ENCODE measurements around the gene SLC29A2.

DNA sequence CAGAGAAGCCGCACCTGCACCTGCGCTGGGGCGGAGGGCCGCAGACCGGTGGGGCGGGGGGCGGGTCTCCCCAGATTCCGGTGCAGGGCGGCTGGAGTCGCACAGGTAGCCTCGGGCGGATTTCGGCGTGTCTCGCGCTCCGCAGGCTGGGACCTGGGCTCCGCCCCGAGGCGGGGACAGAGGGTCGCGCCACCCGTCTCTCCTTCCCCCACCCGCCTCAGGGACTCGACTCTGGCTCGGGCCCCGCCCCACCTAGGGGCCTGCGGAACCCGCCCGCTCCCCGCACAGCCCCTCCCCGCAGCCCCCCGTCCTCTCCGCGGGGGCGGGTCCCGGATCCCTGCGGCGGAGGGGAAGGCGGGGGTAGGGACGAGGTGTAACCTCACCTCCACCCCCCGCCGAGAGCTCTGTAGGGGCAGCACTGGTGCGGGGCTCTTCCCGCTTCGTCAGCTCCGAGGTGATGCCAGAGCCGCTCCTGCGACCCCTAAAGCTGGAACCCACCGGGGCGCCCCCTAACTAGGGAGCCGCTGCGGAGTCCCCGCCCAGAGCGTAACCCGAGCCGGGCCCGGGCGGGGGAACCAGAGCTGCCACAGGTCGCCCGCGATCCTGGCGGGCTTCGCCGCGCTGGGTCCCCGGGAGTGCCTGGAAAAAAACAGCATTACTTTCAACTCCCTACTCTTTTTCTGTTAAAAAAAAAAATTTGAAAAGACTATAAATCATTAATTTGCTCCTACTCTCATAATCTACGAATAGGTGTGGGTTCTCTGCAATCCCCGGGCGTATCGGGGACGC, at the start of gene SLC29A2:
- TF ChIP-seq, protein P1, sequence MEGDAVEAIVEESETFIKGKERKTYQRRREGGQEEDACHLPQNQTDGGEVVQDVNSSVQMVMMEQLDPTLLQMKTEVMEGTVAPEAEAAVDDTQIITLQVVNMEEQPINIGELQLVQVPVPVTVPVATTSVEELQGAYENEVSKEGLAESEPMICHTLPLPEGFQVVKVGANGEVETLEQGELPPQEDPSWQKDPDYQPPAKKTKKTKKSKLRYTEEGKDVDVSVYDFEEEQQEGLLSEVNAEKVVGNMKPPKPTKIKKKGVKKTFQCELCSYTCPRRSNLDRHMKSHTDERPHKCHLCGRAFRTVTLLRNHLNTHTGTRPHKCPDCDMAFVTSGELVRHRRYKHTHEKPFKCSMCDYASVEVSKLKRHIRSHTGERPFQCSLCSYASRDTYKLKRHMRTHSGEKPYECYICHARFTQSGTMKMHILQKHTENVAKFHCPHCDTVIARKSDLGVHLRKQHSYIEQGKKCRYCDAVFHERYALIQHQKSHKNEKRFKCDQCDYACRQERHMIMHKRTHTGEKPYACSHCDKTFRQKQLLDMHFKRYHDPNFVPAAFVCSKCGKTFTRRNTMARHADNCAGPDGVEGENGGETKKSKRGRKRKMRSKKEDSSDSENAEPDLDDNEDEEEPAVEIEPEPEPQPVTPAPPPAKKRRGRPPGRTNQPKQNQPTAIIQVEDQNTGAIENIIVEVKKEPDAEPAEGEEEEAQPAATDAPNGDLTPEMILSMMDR (IDR thresholded peaks at IDR 0.05) = no peak
- TF ChIP-seq POLR2A (IDR thresholded peaks at IDR 0.05) (no peak), EP300 (IDR thresholded peaks at IDR 0.05) (no peak)
